Neural cell (in vitro differentiated cells): ENCODE data around the gene NCS1. TPM values are rescaled to one million over a fixed set of nuclear protein-coding genes. Genes with fewer than 3 reads are reported as not detected.

Experiments used
- H2AFZ ChIP-seq: fragments of 200-600, 300-800 bp; sonication (generic), shearing (Covaris generic); 2 replicates; pipeline ENCODE4 v1.6.0; 2014; ENCODE audit warnings: low read depth, mild to moderate bottlenecking, antibody characterized with exemption, low read length, moderate library complexity
- H3F3A ChIP-seq: fragments of 200-600 bp; shearing (Covaris generic); 2 replicates; pipeline ENCODE4 v1.6.1; 2016; ENCODE audit warnings: mild to moderate bottlenecking, moderate library complexity, mixed read lengths, antibody characterized with exemption, low read length; ENCODE audit not compliant: insufficient read depth, poor library complexity, severe bottlenecking
- H3K27ac ChIP-seq: fragments of 200-600, 300-800 bp; sonication (generic), shearing (Covaris generic); 2 replicates; pipeline ENCODE4 v1.5.1; 2014; ENCODE audit warnings: mild to moderate bottlenecking, low read length, moderate library complexity
- H3K27me3 ChIP-seq: fragments of 300-800, 200-600 bp; sonication (generic), shearing (Covaris generic); 2 replicates; pipeline ENCODE4 v1.6.0; 2014; ENCODE audit warnings: mild to moderate bottlenecking, low read depth, low read length, moderate library complexity; ENCODE audit not compliant: insufficient read depth
- H3K36me3 ChIP-seq: fragments of 300-800, 200-600 bp; sonication (generic), shearing (Covaris generic); 2 replicates; pipeline ENCODE4 v1.5.1; 2014; ENCODE audit warnings: mild to moderate bottlenecking, antibody characterized with exemption, low read length, moderate library complexity; ENCODE audit not compliant: insufficient read depth
- H3K4me2 ChIP-seq: fragments of 300-800, 200-600 bp; sonication (generic), shearing (Covaris generic); 2 replicates; pipeline ENCODE4 v1.6.0; 2014; ENCODE audit warnings: mild to moderate bottlenecking, low read length
- H3K4me3 ChIP-seq: fragments of 300-800, 200-600 bp; sonication (generic), shearing (Covaris generic); 2 replicates; pipeline ENCODE4 v1.5.1; 2014; ENCODE audit warnings: mild to moderate bottlenecking, low read length, moderate library complexity
- H3K79me2 ChIP-seq: fragments of 200-600 bp; shearing (Covaris generic); replicated peaks from 2 replicates; pipeline ENCODE4 v1.6.0; 2014; ENCODE audit warnings: mild to moderate bottlenecking, low read length, moderate library complexity; ENCODE audit not compliant: insufficient read depth
- H3K9ac ChIP-seq: fragments of 300-800, 200-600 bp; sonication (generic), shearing (Covaris generic); 2 replicates; pipeline ENCODE4 v1.6.1; 2016; ENCODE audit warnings: mild to moderate bottlenecking, low read length, mixed read lengths
- H3K9me2 ChIP-seq: fragments of 200-600 bp; shearing (Covaris generic); 2 replicates; pipeline ENCODE4 v1.6.1; 2016; ENCODE audit warnings: mild to moderate bottlenecking, low read length, mixed read lengths; ENCODE audit not compliant: insufficient read depth
- H3K9me3 ChIP-seq: fragments of 200-600, 300-800 bp; sonication (generic), shearing (Covaris generic); 2 replicates; pipeline ENCODE4 v1.6.1; 2016; ENCODE audit warnings: mild to moderate bottlenecking, mixed run types, low read length, moderate library complexity, mixed read lengths
- H4K20me1 ChIP-seq: fragments of 200-600 bp; shearing (Covaris generic); 2 replicates; pipeline ENCODE4 v1.6.1; 2016; ENCODE audit warnings: mild to moderate bottlenecking, mixed run types; ENCODE audit not compliant: insufficient read depth
- CTCF ChIP-seq: fragments of 450-650 bp; IDR thresholded peaks from 2 replicates; pipeline ENCODE4 v1.5.1; 2014; ENCODE audit warnings: antibody characterized with exemption, mild to moderate bottlenecking, moderate library complexity; ENCODE audit not compliant: poor library complexity, severe bottlenecking
- EP300 ChIP-seq: fragments of 450-650 bp; conservative IDR thresholded peaks from 2 replicates; pipeline ENCODE4 v1.6.1; 2014; ENCODE audit warnings: antibody characterized with exemption, mild to moderate bottlenecking, moderate library complexity; ENCODE audit not compliant: poor library complexity, severe bottlenecking
- EZH2 ChIP-seq: fragments of 200-600, 300-800 bp; shearing (Covaris generic), sonication (generic); IDR thresholded peaks from 2 replicates; pipeline ENCODE4 v1.6.1; 2014; ENCODE audit warnings: antibody characterized with exemption, low read length, borderline replicate concordance, mild to moderate bottlenecking; ENCODE audit not compliant: insufficient read depth, poor library complexity, severe bottlenecking
- MXI1 ChIP-seq: fragments of 450-650 bp; conservative IDR thresholded peaks from 2 replicates; pipeline ENCODE4 v1.6.1; 2014; ENCODE audit warnings: antibody characterized with exemption, mild to moderate bottlenecking; ENCODE audit not compliant: poor library complexity, severe bottlenecking
- POLR2AphosphoS5 ChIP-seq: IDR thresholded peaks from 2 replicates; pipeline ENCODE4 v1.6.1; 2012
- RAD21 ChIP-seq: fragments of 450-650 bp; conservative IDR thresholded peaks from 2 replicates; pipeline ENCODE4 v1.6.1; 2014; ENCODE audit warnings: antibody characterized with exemption, mild to moderate bottlenecking, moderate library complexity
- SMC3 ChIP-seq: fragments of 450-650 bp; conservative IDR thresholded peaks from 2 replicates; pipeline ENCODE4 v1.6.1; 2014; ENCODE audit warnings: antibody characterized with exemption, mild to moderate bottlenecking, moderate library complexity; ENCODE audit not compliant: poor library complexity
- TAF1 ChIP-seq: IDR thresholded peaks from 2 replicates; pipeline ENCODE4 v1.6.1; 2012; ENCODE audit warnings: low read depth
- polyA plus RNA-seq: library from polyadenylated mRNA; depleted of rRNA; stranded (reverse); fragments of >200 nt; gene quantifications from 2 replicates; pipeline ENCODE4 v1.2.3, GENCODE V29; 2014
- TF ChIP-seq, protein P1 (sequence below): IDR thresholded peaks from 2 replicates; pipeline ENCODE4 v1.6.1; 2012; ENCODE audit warnings: borderline replicate concordance

NCS1 gene
- polyA plus RNA-seq, 1 donor from 2014 or later = 73.3 TPM

DNA sequence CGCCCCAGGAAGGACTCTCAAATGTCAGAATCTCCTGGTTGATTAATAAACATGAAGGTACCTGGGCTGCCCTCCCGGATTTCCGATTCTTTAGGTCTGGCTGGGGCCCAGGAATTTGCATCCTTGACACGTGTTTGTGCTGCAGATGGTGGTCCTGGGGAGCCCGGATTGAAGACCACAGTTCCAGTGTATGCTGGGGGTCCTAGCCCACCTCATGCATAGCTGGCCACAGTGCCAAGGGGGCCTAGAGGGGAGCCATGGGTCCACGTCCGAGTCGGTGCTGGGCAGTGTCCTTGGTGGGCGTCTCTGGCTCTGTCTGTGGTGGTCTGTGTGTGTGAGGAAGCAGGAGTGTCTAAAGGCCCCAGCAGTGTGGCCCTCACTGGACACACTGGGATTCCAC is 3.2 kb downstream of the NCS1 start:
- no peak overlapping the region for H3K27ac ChIP-seq
- no peaks in the 10 kb centered on the region for H3F3A ChIP-seq
- no peak overlapping the region for H3K9ac ChIP-seq
- no peak overlapping the region for H3K4me2 ChIP-seq
- TF ChIP-seq SMC3 = no peak
- TF ChIP-seq, protein P1, sequence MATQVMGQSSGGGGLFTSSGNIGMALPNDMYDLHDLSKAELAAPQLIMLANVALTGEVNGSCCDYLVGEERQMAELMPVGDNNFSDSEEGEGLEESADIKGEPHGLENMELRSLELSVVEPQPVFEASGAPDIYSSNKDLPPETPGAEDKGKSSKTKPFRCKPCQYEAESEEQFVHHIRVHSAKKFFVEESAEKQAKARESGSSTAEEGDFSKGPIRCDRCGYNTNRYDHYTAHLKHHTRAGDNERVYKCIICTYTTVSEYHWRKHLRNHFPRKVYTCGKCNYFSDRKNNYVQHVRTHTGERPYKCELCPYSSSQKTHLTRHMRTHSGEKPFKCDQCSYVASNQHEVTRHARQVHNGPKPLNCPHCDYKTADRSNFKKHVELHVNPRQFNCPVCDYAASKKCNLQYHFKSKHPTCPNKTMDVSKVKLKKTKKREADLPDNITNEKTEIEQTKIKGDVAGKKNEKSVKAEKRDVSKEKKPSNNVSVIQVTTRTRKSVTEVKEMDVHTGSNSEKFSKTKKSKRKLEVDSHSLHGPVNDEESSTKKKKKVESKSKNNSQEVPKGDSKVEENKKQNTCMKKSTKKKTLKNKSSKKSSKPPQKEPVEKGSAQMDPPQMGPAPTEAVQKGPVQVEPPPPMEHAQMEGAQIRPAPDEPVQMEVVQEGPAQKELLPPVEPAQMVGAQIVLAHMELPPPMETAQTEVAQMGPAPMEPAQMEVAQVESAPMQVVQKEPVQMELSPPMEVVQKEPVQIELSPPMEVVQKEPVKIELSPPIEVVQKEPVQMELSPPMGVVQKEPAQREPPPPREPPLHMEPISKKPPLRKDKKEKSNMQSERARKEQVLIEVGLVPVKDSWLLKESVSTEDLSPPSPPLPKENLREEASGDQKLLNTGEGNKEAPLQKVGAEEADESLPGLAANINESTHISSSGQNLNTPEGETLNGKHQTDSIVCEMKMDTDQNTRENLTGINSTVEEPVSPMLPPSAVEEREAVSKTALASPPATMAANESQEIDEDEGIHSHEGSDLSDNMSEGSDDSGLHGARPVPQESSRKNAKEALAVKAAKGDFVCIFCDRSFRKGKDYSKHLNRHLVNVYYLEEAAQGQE = no peak
- no peaks in the 10 kb centered on the region for H3K36me3 ChIP-seq
- H3K27me3 ChIP-seq = no peaks in the 10 kb centered on the region
- no peak overlapping the region for H2AFZ ChIP-seq
- H3K9me3 ChIP-seq = no peaks in the 10 kb centered on the region
- peaks cover 35% of the 10 kb centered on the region for H3K79me2 ChIP-seq
- no peaks in the 10 kb centered on the region for H4K20me1 ChIP-seq
- no peaks in the 10 kb centered on the region for H3K9me2 ChIP-seq
- H3K4me3 ChIP-seq = no peak overlapping the region

- no peak overlapping the region for H3K9ac ChIP-seq
- H3K9me2 ChIP-seq = no peaks in the 10 kb centered on the region
- H3K79me2 ChIP-seq = peaks cover 44% of the 10 kb centered on the region
- peaks cover 6% of the 10 kb centered on the region for H4K20me1 ChIP-seq
- H2AFZ ChIP-seq = no peak overlapping the region
- H3K9me3 ChIP-seq = no peaks in the 10 kb centered on the region
- H3K4me2 ChIP-seq = no peak overlapping the region
- no peak overlapping the region for H3K4me3 ChIP-seq
- H3K27ac ChIP-seq = no peak overlapping the region
- no peaks in the 10 kb centered on the region for H3K27me3 ChIP-seq
- no peaks in the 10 kb centered on the region for H3F3A ChIP-seq
- TF ChIP-seq EP300 = no peak
- no peaks in the 10 kb centered on the region for H3K36me3 ChIP-seq
Measured at GRCh38 chr9:130176760-130177159, 4.6 kb downstream of the NCS1 start.

- Histone ChIP-seq H3K36me3 (no peaks in the 10 kb centered on the region), H3K4me3 (no peak overlapping the region), H3K9me2 (no peaks in the 10 kb centered on the region), H3F3A (no peaks in the 10 kb centered on the region), H4K20me1 (peaks cover 6% of the 10 kb centered on the region), H3K27ac (no peak overlapping the region), H3K79me2 (peaks cover 43% of the 10 kb centered on the region), H2AFZ (no peak overlapping the region), H3K4me2 (no peak overlapping the region), H3K27me3 (no peaks in the 10 kb centered on the region), H3K9me3 (no peaks in the 10 kb centered on the region), H3K9ac (no peak overlapping the region)
- TF ChIP-seq EZH2 = no peak
- no peak for TF ChIP-seq EP300
- TF ChIP-seq, protein P1 = no peak
- no peak for TF ChIP-seq POLR2AphosphoS5
- TF ChIP-seq CTCF = no peak
- TF ChIP-seq SMC3 = no peak
- TF ChIP-seq MXI1 = no peak
- TF ChIP-seq TAF1 = no peak
- no peak for TF ChIP-seq RAD21
Measured at GRCh38 chr9:130177898-130178805, 5.9 kb downstream of the NCS1 start.
